GM12892 (cell line): ENCODE measurements around the gene MYH6.

Experiments
- POLR2A ChIP-seq: IDR thresholded peaks from 2 replicates; pipeline ENCODE4 v1.6.1; 2011; ENCODE audit warnings: low read depth, low read length, control low read depth
- POLR2AphosphoS5 ChIP-seq: IDR thresholded peaks from 2 replicates; pipeline ENCODE4 v1.6.1; 2011; ENCODE audit warnings: low read depth, low read length, control low read depth
- TAF1 ChIP-seq: IDR thresholded peaks from 2 replicates; pipeline ENCODE4 v1.6.1; 2011; ENCODE audit warnings: low read depth, mild to moderate bottlenecking, control low read depth, low read length, borderline replicate concordance

- TF ChIP-seq POLR2A (no peak), POLR2AphosphoS5 (no peak), TAF1 (no peak)
These were observed 17.1 kb upstream of the MYH6 start for GRCh38 chr14:23425169-23425568.
